Trophoblast cell (in vitro differentiated cells and primary cell): Measurements from ENCODE around the gene CABP7.

Source experiments
- DNase-seq, 2 donors: peaks; one replicate each; pipeline ENCODE4 v3.0.0-alpha.2; 2016
- H2AFZ ChIP-seq: 2 replicates; pipeline ENCODE4 v1.6.1; 2013; ENCODE audit warnings: low read length, moderate library complexity, mild to moderate bottlenecking; ENCODE audit not compliant: insufficient read depth, poor library complexity
- H2AK5ac ChIP-seq: 2 replicates; pipeline ENCODE4 v1.6.1; 2013; ENCODE audit warnings: mild to moderate bottlenecking, low read length
- H2BK120ac ChIP-seq: 2 replicates; pipeline ENCODE4 v1.6.1; 2013; ENCODE audit warnings: low read length, mild to moderate bottlenecking, moderate library complexity; ENCODE audit not compliant: insufficient read depth, poor library complexity
- H2BK12ac ChIP-seq: 2 replicates; pipeline ENCODE4 v1.6.1; 2013; ENCODE audit warnings: mild to moderate bottlenecking, low read length, moderate library complexity
- H2BK5ac ChIP-seq: 2 replicates; pipeline ENCODE4 v1.6.1; 2013; ENCODE audit warnings: low read length, low read depth, moderate library complexity, mild to moderate bottlenecking; ENCODE audit not compliant: poor library complexity
- H3K14ac ChIP-seq: 2 replicates; pipeline ENCODE4 v1.6.1; 2013; ENCODE audit warnings: mild to moderate bottlenecking, low read length
- H3K18ac ChIP-seq: 2 replicates; pipeline ENCODE4 v1.6.1; 2013; ENCODE audit warnings: mild to moderate bottlenecking, low read length
- H3K23ac ChIP-seq: 2 replicates; pipeline ENCODE4 v1.6.1; 2013; ENCODE audit warnings: low read length
- H3K27ac ChIP-seq: 2 replicates; pipeline ENCODE4 v1.5.1; 2013; ENCODE audit warnings: low read depth, mild to moderate bottlenecking, inconsistent platforms, low read length, moderate library complexity
- H3K27me3 ChIP-seq: 2 replicates; pipeline ENCODE4 v1.6.1; 2013; ENCODE audit warnings: inconsistent platforms, mild to moderate bottlenecking, low read length, moderate library complexity; ENCODE audit not compliant: insufficient read depth
- H3K36me3 ChIP-seq, 2 experiments: 1 replicate in 1 of 2; 2 replicates in 1 of 2; pipeline ENCODE4 v1.6.1; 2013; ENCODE audit warnings: low read length in 2 of 2, mild to moderate bottlenecking in 2 of 2, moderate library complexity in 1 of 2; ENCODE audit not compliant: insufficient read depth in 2 of 2, control insufficient read depth in 1 of 2
- H3K4ac ChIP-seq: 2 replicates; pipeline ENCODE4 v1.6.1; 2013; ENCODE audit warnings: low read depth, mild to moderate bottlenecking, low read length, moderate library complexity
- H3K4me1 ChIP-seq, 2 experiments: 1 replicate in 1 of 2; 2 replicates in 1 of 2; pipeline ENCODE4 v1.6.1; 2013; ENCODE audit warnings: low read length in 2 of 2, mild to moderate bottlenecking in 2 of 2, moderate library complexity in 1 of 2; ENCODE audit not compliant: insufficient read depth in 2 of 2, control insufficient read depth in 1 of 2
- H3K4me2 ChIP-seq: 2 replicates; pipeline ENCODE4 v1.6.1; 2013; ENCODE audit warnings: inconsistent platforms, mild to moderate bottlenecking, low read length, moderate library complexity
- H3K4me3 ChIP-seq: 2 replicates; pipeline ENCODE4 v1.5.1; 2013; ENCODE audit warnings: mild to moderate bottlenecking, low read depth, low read length, inconsistent platforms
- H3K79me1 ChIP-seq: one replicate; pipeline ENCODE4 v1.6.1; 2013; ENCODE audit warnings: low read length
- H3K79me2 ChIP-seq: 2 replicates; pipeline ENCODE4 v1.6.1; 2013; ENCODE audit warnings: low read length, mild to moderate bottlenecking; ENCODE audit not compliant: control insufficient read depth, insufficient read depth, poor library complexity
- H3K9ac ChIP-seq: 2 replicates; pipeline ENCODE4 v1.6.1; 2013; ENCODE audit warnings: mild to moderate bottlenecking, low read length
- H3K9me3 ChIP-seq: 2 replicates; pipeline ENCODE4 v1.6.1; 2013; ENCODE audit warnings: low read depth, mild to moderate bottlenecking, control low read depth, inconsistent platforms, low read length; ENCODE audit not compliant: insufficient read depth
- H4K12ac ChIP-seq: 2 replicates; pipeline ENCODE4 v1.6.1; 2013; ENCODE audit warnings: low read depth, mild to moderate bottlenecking, low read length, moderate library complexity
- H4K8ac ChIP-seq: 2 replicates; pipeline ENCODE4 v1.6.1; 2013; ENCODE audit warnings: low read depth, mild to moderate bottlenecking, low read length, moderate library complexity
- H4K91ac ChIP-seq: one replicate; pipeline ENCODE4 v1.6.1; 2013; ENCODE audit warnings: low read depth, mild to moderate bottlenecking, low read length, moderate library complexity
- WGBS: extraction: QIAGEN DNeasy Blood & Tissue Kit; methylation state at CpG from one replicate; pipeline ENCODE4 v1.1.7; 2013; ENCODE audit warnings: missing lambda C conversion rate; ENCODE audit not compliant: insufficient read length, insufficient coverage; ENCODE audit errors: extremely low coverage; 5-methylcytosine and 5-hydroxymethylcytosine counted together

CABP7 gene

GRCh38 chr22:29738118-29738815 is 18.5 kb downstream of the CABP7 start:
- no peak overlapping the region for H3K23ac ChIP-seq
- no peak overlapping the region for H3K14ac ChIP-seq
- H3K36me3 ChIP-seq: peaks cover 0 to 5% of the 10 kb centered on the region in 2 experiments
- no peak overlapping the region for H3K4me3 ChIP-seq
- H3K9ac ChIP-seq: no peak overlapping the region
- no peak overlapping the region for H3K18ac ChIP-seq
- H2BK12ac ChIP-seq: no peak overlapping the region
- no peaks in the 10 kb centered on the region for H3K79me2 ChIP-seq
- no peak overlapping the region for H4K12ac ChIP-seq
- no peak overlapping the region for H4K8ac ChIP-seq
- H2AK5ac ChIP-seq: no peak overlapping the region
- no peak overlapping the region for H3K27ac ChIP-seq
- no peaks in the 10 kb centered on the region for H3K4me1 ChIP-seq
- H2BK120ac ChIP-seq: no peak overlapping the region
- H2BK5ac ChIP-seq: no peak overlapping the region
- H3K27me3 ChIP-seq: no peaks in the 10 kb centered on the region
- H3K79me1 ChIP-seq: no peaks in the 10 kb centered on the region
- WGBS: no CpG with 5 or more reads among the region's 15 CpGs
- no peak overlapping the region for H4K91ac ChIP-seq
- H3K4ac ChIP-seq: no peak overlapping the region
- no peak overlapping the region for H2AFZ ChIP-seq
- H3K9me3 ChIP-seq: peaks cover 4% of the 10 kb centered on the region
- no peak for DNase-seq
- H3K4me2 ChIP-seq: no peak overlapping the region

DNA sequence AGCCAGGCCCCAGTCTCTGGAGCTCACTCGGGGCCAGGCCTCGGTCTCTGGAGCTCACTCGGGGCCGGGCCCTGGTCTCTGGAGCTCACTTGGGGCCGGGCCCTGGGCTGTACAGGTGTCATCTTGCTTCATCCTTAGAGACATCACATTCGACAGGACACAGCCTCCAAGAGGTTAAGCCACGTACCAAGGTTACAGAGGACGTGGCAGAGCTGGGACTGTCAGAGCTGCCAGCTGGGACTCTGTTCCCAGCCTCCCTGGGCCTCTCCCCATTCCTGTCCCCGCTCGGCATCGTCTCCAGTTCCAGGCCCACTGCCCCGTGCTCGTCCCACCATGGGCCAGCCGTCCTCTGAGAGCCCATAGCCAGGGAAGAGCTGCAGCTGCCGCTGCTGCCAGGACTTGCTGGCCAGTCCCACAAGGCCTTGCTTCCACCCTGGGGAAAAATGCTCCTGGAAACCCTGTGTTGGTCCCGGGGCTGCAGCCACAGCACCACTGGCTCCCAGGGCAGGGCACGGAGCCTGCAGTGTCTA is 19.6 kb downstream of the CABP7 start:
- Histone ChIP-seq H2BK5ac (no peak overlapping the region), H3K4me1 (no peaks in the 10 kb centered on the region), H2AK5ac (no peak overlapping the region), H2AFZ (no peak overlapping the region), H3K18ac (no peak overlapping the region), H3K14ac (no peak overlapping the region), H3K4me3 (no peak overlapping the region), H4K91ac (no peak overlapping the region), H2BK12ac (no peak overlapping the region), H3K79me2 (no peaks in the 10 kb centered on the region), H2BK120ac (no peak overlapping the region), H4K8ac (no peak overlapping the region), H3K9me3 (peaks cover 4% of the 10 kb centered on the region), H3K4me2 (no peak overlapping the region), H3K27me3 (no peaks in the 10 kb centered on the region), H3K23ac (no peak overlapping the region), H3K79me1 (no peaks in the 10 kb centered on the region), H3K9ac (no peak overlapping the region), H3K27ac (no peak overlapping the region), H3K36me3 (peaks cover 0 to 5% of the 10 kb centered on the region in 2 experiments), H4K12ac (no peak overlapping the region), H3K4ac (no peak overlapping the region)
- WGBS: no CpG with 5 or more reads among the region's 17 CpGs
- DNase-seq: no peak

DNA sequence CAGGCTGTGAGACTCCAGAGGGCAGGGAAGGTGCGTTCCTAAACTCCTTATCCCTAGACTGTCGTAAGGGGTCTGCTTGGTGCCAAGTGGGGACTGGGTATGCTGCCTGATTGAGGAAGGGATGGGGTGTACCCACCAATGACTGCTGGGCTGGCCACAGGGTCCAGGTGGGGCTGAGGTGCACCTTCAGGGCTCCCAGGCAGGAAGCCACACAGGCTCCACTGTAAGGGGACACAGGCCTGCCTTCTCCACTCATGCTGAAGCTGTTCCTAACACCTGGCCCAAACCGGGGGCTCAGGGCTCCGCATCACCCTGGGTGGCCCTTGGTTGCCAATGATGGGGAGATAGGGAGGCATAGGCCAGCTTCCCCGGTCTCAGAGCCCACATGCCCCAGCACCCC is 20.4 kb downstream of the CABP7 start:
- no CpG with 5 or more reads among the region's 5 CpGs for WGBS
- H3K9me3 ChIP-seq: peaks cover 4% of the 10 kb centered on the region
- H2AK5ac ChIP-seq: no peak overlapping the region
- H3K4me2 ChIP-seq: no peak overlapping the region
- no peaks in the 10 kb centered on the region for H3K4me1 ChIP-seq
- H3K4ac ChIP-seq: no peak overlapping the region
- H3K27ac ChIP-seq: no peak overlapping the region
- H3K27me3 ChIP-seq: no peaks in the 10 kb centered on the region
- H2BK5ac ChIP-seq: no peak overlapping the region
- H3K4me3 ChIP-seq: no peak overlapping the region
- no peak overlapping the region for H3K18ac ChIP-seq
- peaks cover 0 to 5% of the 10 kb centered on the region in 2 experiments for H3K36me3 ChIP-seq
- no peaks in the 10 kb centered on the region for H3K79me1 ChIP-seq
- no peak overlapping the region for H4K12ac ChIP-seq
- no peak overlapping the region for H3K14ac ChIP-seq
- no peak overlapping the region for H3K9ac ChIP-seq
- H4K8ac ChIP-seq: no peak overlapping the region
- H2AFZ ChIP-seq: no peak overlapping the region
- no peak overlapping the region for H3K23ac ChIP-seq
- H2BK12ac ChIP-seq: no peak overlapping the region
- H2BK120ac ChIP-seq: no peak overlapping the region
- no peaks in the 10 kb centered on the region for H3K79me2 ChIP-seq
- no peak for DNase-seq
- H4K91ac ChIP-seq: no peak overlapping the region

DNA sequence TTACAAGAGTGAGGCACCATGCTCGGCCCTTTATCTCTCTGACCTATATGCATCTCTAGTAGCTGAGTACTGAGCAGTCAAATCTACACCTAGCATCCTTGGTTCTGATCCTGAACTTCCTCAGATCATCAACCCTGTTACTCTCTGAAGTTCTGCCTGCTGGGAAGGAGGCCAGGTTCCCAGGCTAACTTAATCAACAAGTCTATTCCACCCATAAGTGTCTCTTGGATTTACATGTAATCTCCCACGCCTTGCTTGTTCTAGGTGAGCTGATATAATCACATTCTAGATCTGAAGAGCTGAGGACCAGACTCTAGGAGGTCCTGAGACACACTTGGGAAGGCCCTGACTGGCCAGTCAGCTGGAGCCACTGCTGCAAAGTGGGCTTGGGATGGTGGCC is 22.1 kb downstream of the CABP7 start:
- Histone ChIP-seq H4K12ac (no peak overlapping the region), H3K9ac (no peak overlapping the region), H4K91ac (no peak overlapping the region), H3K36me3 (peaks cover 3 to 5% of the 10 kb centered on the region in 2 experiments), H4K8ac (no peak overlapping the region), H3K4me2 (no peak overlapping the region), H3K14ac (no peak overlapping the region), H3K79me2 (no peaks in the 10 kb centered on the region), H3K9me3 (peaks cover 4% of the 10 kb centered on the region), H3K23ac (no peak overlapping the region), H2AFZ (no peak overlapping the region), H2AK5ac (no peak overlapping the region), H2BK12ac (no peak overlapping the region), H2BK5ac (no peak overlapping the region), H3K27ac (no peak overlapping the region), H2BK120ac (no peak overlapping the region), H3K27me3 (no peaks in the 10 kb centered on the region), H3K4me3 (no peak overlapping the region), H3K18ac (no peak overlapping the region), H3K4ac (no peak overlapping the region), H3K79me1 (no peaks in the 10 kb centered on the region), H3K4me1 (no peaks in the 10 kb centered on the region)
- WGBS: no CpG with 5 or more reads among the region's 2 CpGs
- no peak for DNase-seq
